ENCODE results near the gene KIRREL1. TPM values are rescaled to one million over a fixed set of nuclear protein-coding genes. Genes with fewer than 3 reads are reported as not detected.

Gene KIRREL1
- total RNA-seq, 1 experiment from 2014 or later, result 30.5 TPM

GRCh38 chr1:158078569-158079080 lies 85.2 kb downstream of the KIRREL1 start:
- H3K27ac ChIP-seq (ENCODE audit: insufficient read length, low read depth, low read length), result no peak overlapping the region
- no peak overlapping the region for H3K4ac ChIP-seq (ENCODE audit: low read depth, low read length)
- H3K9ac ChIP-seq (ENCODE audit: extremely low read depth, insufficient read length, low read length), result no peak overlapping the region
- no peaks in the 10 kb centered on the region for H4K20me1 ChIP-seq (ENCODE audit: control insufficient read depth, insufficient read depth, insufficient read length)
- no peaks in the 10 kb centered on the region for H3K23me2 ChIP-seq (ENCODE audit: insufficient read length, low read depth, low read length, poor library complexity, severe bottlenecking)
- H3T11ph ChIP-seq (ENCODE audit: low read length), result no peak overlapping the region
- no peaks in the 10 kb centered on the region; the same call in 1 of the 2 replicates for H3K27me3 Mint-ChIP-seq (ENCODE audit: low read depth)
- H4K5ac ChIP-seq (ENCODE audit: insufficient read length, low read depth, low read length), result no peak overlapping the region
- no peaks in the 10 kb centered on the region for H3K79me1 ChIP-seq (ENCODE audit: insufficient read depth, low read depth, low read length, poor library complexity, severe bottlenecking)
- H2AFZ ChIP-seq (ENCODE audit: low read length), result no peak overlapping the region
- H2BK120ac ChIP-seq (ENCODE audit: low read depth, low read length, poor library complexity, severe bottlenecking), result no peak overlapping the region
- peaks cover 39 to 42% of the 10 kb centered on the region in 2 experiments for H3K4me1 Mint-ChIP-seq
- H4K91ac ChIP-seq (ENCODE audit: insufficient read length, low read depth, low read length), result no peak overlapping the region
- H2BK12ac ChIP-seq (ENCODE audit: insufficient read length, low read depth, low read length), result no peak overlapping the region
- peaks cover 7 to 30% (median 27%) of the 10 kb centered on the region in 3 experiments for H3K36me3 Mint-ChIP-seq (ENCODE audit: insufficient read depth in 1 of 3, low read depth in 3 of 3)
- no peak overlapping the region for H2BK5ac ChIP-seq (ENCODE audit: insufficient read length, low read length)
- peak overlapping the region; percentile 2 to 71 (median 47); a peak in 3 of 7 replicates for H3K27ac Mint-ChIP-seq
- peaks cover 0 to 2% of the 10 kb centered on the region in 2 experiments; a peak in 1 of 5 replicates for H3K9me3 Mint-ChIP-seq
- peaks cover 8% of the 10 kb centered on the region; the same call in 1 of the 2 replicates for H3K4me1 ChIP-seq (ENCODE audit: insufficient read depth, low read length)
- no peaks in the 10 kb centered on the region for H3K9me3 ChIP-seq (ENCODE audit: control insufficient read depth, low read depth, low read length)
- no peak overlapping the region for H2BK20ac ChIP-seq (ENCODE audit: low read depth, low read length, poor library complexity, severe bottlenecking)
- H3K27me3 ChIP-seq (ENCODE audit: insufficient read depth, low read length), result no peaks in the 10 kb centered on the region
- DNase-seq, result no peak
- peak overlapping the region; percentile 66 for H3K14ac ChIP-seq (ENCODE audit: insufficient read depth, low read length)
- no CpG with 5 or more reads among the region's 4 CpGs for WGBS (ENCODE audit: extremely low coverage, insufficient read length, low lambda C conversion rate)
- no peak for TF ChIP-seq CTCF (conservative IDR thresholded peaks at IDR 0.05)
- no peak overlapping the region for H3K4me3 Mint-ChIP-seq
- H3K4me2 ChIP-seq (ENCODE audit: insufficient read depth, insufficient read length, low read length), result no peak overlapping the region
- no peak overlapping the region for H3K56ac ChIP-seq (ENCODE audit: insufficient read length, low read depth, low read length)
- H3K23ac ChIP-seq (ENCODE audit: insufficient read length, low read depth, low read length), result no peak overlapping the region
- H2AK5ac ChIP-seq (ENCODE audit: insufficient read length, low read length), result no peak overlapping the region
- H2BK15ac ChIP-seq (ENCODE audit: low read depth, low read length), result no peak overlapping the region
- H3K18ac ChIP-seq (ENCODE audit: insufficient read length, low read depth, low read length), result no peak overlapping the region
- H4K8ac ChIP-seq (replicated peaks; ENCODE audit: insufficient read length, low read depth, low read length), result no peak overlapping the region
- no peaks in the 10 kb centered on the region for H3K79me2 ChIP-seq (ENCODE audit: insufficient read depth, low read length)

Measured in H9 (cell line).